ENCODE measurements around the gene PLAGL1.

- TF ChIP-seq POLR2AphosphoS5 (IDR thresholded peaks at IDR 0.05; ENCODE audit: low read depth, low read length) (no peak), KDM5A (IDR thresholded peaks at IDR 0.05; ENCODE audit: low read length) (no peak), RXRA (IDR thresholded peaks at IDR 0.05; ENCODE audit: insufficient read depth, low read depth, low read length) (no peak)
Observed at GRCh38 chr6:143966312-143966711, 41.7 kb downstream of the PLAGL1 start.
